ENCODE measurements around the gene STYX. TPM values are rescaled to one million over a fixed set of nuclear protein-coding genes. Genes with fewer than 3 reads are reported as not detected.

Gene STYX
- total and polyA plus RNA-seq, 10 of the 15 experiments (the other 5 are each of a cell fraction or from before 2014, with no cell fraction given), result 5.0 to 15.3 (median 9.5) TPM

GRCh38 chr14:52695481-52696091, 34.4 kb upstream of the STYX start, which contains the start of gene ERO1A:
TSS of gene ERO1A (minus strand) at chr14:52695558. CDS start at chr14:52695481, 77 bp downstream.
- Histone ChIP-seq H3K27me3 (replicated peaks in 1 of 2; ENCODE audit: control insufficient read depth in 2 of 2, insufficient read depth in 2 of 2, low read length in 1 of 2) (no peaks in the 10 kb centered on the region), H2AFZ (ENCODE audit: control insufficient read depth, low read depth, low read length) (peak within 1 kb of the TSS; percentile 82), H3K4me3 (peak within 1 kb of the TSS; percentile 85), H3K9me3 (replicated peaks; ENCODE audit: control insufficient read depth, insufficient read depth, low read length) (no peaks in the 10 kb centered on the region), H3K4me1 (ENCODE audit: control insufficient read depth, insufficient read depth, low read length) (peaks cover 7% of the 10 kb centered on the region; the same call in 1 of the 2 replicates), H3K79me2 (ENCODE audit: control insufficient read depth, insufficient read depth, low read length) (peaks cover 51% of the 10 kb centered on the region), H3K9ac (ENCODE audit: control insufficient read depth, insufficient read depth, low read length) (peak within 1 kb of the TSS; percentile 83), H3K4me2 (ENCODE audit: control insufficient read depth, insufficient read depth) (peak within 1 kb of the TSS; percentile 77), H4K20me1 (ENCODE audit: control insufficient read depth, insufficient read depth) (peaks cover 7% of the 10 kb centered on the region), H3K36me3 (ENCODE audit: control insufficient read depth in 2 of 2, insufficient read depth in 2 of 2, low read length in 1 of 2) (peaks cover 0 to 4% of the 10 kb centered on the region in 2 experiments; a peak in 2 of 4 replicates), H3K27ac (ENCODE audit: control insufficient read depth, insufficient read depth) (peak within 1 kb of the TSS; percentile 80)
- POLR2A ChIA-PET, result interaction anchor here (0.5 to 1.1 kb wide), 4 partner anchors 11 to 46 kb away, joined by 3 read pairs; partner anchors contain the start of gene STYX
- intact Hi-C loops (cut with micrococcal nuclease; ENCODE audit: unreplicated experiment) (loop anchor here (10.0 kb wide), 1 partner anchor 151 kb away; no protein-coding TSS in a partner anchor), in situ Hi-C loops (cut with MboI) (no loop called here)
- FAIRE-seq, result no peak
- peak; percentile 82 for ATAC-seq
- CTCF ChIA-PET, result no interaction called here
- no peak for DNase-seq (ENCODE audit: low read depth, low spot score)
- SMC1A ChIA-PET (ENCODE audit: uncharacterized antibody, unreplicated experiment), result interaction anchor here (0.6 kb wide), 1 partner anchor 17 kb away, joined by 4 read pairs; no protein-coding TSS in a partner anchor
- BruUV-seq (replicated peaks), result no TSS peak
- RAD21 ChIA-PET (ENCODE audit: unreplicated experiment), result no interaction called here
- under 1% methylated on average over 42 of the region's 78 CpGs for WGBS (ENCODE audit: insufficient coverage, insufficient replicate concordance, low lambda C conversion rate, missing lambda C conversion rate)
- no peak for TF ChIP-seq JUNB (IDR thresholded peaks at IDR 0.05)
- no peak for TF ChIP-seq MTA3 (IDR thresholded peaks at IDR 0.05; ENCODE audit: borderline replicate concordance, low read length)
- TF ChIP-seq ZSCAN29 (IDR thresholded peaks at IDR 0.05), result 0 out of 2 replicates have a peak, but pooled peaks have one; percentile 29
- TF ChIP-seq, protein P1, sequence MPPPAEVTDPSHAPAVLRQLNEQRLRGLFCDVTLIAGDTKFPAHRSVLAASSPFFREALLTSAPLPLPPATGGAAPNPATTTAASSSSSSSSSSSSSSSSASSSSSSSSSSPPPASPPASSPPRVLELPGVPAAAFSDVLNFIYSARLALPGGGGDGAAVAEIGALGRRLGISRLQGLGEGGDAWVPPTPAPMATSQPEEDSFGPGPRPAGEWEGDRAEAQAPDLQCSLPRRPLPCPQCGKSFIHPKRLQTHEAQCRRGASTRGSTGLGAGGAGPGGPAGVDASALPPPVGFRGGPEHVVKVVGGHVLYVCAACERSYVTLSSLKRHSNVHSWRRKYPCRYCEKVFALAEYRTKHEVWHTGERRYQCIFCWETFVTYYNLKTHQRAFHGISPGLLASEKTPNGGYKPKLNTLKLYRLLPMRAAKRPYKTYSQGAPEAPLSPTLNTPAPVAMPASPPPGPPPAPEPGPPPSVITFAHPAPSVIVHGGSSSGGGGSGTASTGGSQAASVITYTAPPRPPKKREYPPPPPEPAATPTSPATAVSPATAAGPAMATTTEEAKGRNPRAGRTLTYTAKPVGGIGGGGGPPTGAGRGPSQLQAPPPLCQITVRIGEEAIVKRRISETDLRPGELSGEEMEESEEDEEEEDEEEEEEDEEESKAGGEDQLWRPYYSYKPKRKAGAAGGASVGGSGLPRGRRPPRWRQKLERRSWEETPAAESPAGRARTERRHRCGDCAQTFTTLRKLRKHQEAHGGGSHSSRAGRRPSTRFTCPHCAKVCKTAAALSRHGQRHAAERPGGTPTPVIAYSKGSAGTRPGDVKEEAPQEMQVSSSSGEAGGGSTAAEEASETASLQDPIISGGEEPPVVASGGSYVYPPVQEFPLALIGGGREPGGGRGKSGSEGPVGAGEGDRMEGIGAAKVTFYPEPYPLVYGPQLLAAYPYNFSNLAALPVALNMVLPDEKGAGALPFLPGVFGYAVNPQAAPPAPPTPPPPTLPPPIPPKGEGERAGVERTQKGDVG (CRISPR knock-in tag; IDR thresholded peaks at IDR 0.05), result no peak
- peak; percentile 68 for TF ChIP-seq IKZF1 (conservative IDR thresholded peaks at IDR 0.05)
- no peak for TF ChIP-seq JUND (IDR thresholded peaks at IDR 0.05; ENCODE audit: low read depth, low read length)
- no peak for TF ChIP-seq NFIC (IDR thresholded peaks at IDR 0.05; ENCODE audit: low read depth, low read length)
- TF ChIP-seq ZBTB40 (IDR thresholded peaks at IDR 0.05; ENCODE audit: borderline replicate concordance), result no peak
- TF ChIP-seq, protein P2, sequence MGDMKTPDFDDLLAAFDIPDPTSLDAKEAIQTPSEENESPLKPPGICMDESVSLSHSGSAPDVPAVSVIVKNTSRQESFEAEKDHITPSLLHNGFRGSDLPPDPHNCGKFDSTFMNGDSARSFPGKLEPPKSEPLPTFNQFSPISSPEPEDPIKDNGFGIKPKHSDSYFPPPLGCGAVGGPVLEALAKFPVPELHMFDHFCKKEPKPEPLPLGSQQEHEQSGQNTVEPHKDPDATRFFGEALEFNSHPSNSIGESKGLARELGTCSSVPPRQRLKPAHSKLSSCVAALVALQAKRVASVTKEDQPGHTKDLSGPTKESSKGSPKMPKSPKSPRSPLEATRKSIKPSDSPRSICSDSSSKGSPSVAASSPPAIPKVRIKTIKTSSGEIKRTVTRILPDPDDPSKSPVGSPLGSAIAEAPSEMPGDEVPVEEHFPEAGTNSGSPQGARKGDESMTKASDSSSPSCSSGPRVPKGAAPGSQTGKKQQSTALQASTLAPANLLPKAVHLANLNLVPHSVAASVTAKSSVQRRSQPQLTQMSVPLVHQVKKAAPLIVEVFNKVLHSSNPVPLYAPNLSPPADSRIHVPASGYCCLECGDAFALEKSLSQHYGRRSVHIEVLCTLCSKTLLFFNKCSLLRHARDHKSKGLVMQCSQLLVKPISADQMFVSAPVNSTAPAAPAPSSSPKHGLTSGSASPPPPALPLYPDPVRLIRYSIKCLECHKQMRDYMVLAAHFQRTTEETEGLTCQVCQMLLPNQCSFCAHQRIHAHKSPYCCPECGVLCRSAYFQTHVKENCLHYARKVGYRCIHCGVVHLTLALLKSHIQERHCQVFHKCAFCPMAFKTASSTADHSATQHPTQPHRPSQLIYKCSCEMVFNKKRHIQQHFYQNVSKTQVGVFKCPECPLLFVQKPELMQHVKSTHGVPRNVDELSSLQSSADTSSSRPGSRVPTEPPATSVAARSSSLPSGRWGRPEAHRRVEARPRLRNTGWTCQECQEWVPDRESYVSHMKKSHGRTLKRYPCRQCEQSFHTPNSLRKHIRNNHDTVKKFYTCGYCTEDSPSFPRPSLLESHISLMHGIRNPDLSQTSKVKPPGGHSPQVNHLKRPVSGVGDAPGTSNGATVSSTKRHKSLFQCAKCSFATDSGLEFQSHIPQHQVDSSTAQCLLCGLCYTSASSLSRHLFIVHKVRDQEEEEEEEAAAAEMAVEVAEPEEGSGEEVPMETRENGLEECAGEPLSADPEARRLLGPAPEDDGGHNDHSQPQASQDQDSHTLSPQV (IDR thresholded peaks at IDR 0.05), result 0 out of 2 replicates have a peak, but pooled peaks have one; percentile 46
- no peak for TF ChIP-seq ESRRA (IDR thresholded peaks at IDR 0.05; ENCODE audit: low read length)
- peak; percentile 47; the same call in 1 of the 2 replicates for TF ChIP-seq NR2F1 (conservative IDR thresholded peaks at IDR 0.05)
- no peak for TF ChIP-seq CHD1 (IDR thresholded peaks at IDR 0.05; ENCODE audit: low read depth, low read length)
- peak; percentile 86 for TF ChIP-seq LARP7 (IDR thresholded peaks at IDR 0.05)

Measured in GM12878 (cell line).